ENCODE measurements around the gene ZNF592. TPM values are rescaled to one million over a fixed set of nuclear protein-coding genes. Genes with fewer than 3 reads are reported as not detected.

The ZNF592 gene
- total RNA-seq, 1 donor from 2014 or later, result 16.8 TPM

GRCh38 chr15:84811151-84811550 lies 62.8 kb downstream of the ZNF592 start:
- no peak for DNase-seq (ENCODE audit: low read depth)

GRCh38 chr15:84811828-84812227 lies 63.4 kb downstream of the ZNF592 start:
- DNase-seq (ENCODE audit: low read depth), result no peak

GRCh38 chr15:84812842-84813241 lies 64.5 kb downstream of the ZNF592 start:
- peak; percentile 89 for DNase-seq (ENCODE audit: low read depth)

GRCh38 chr15:84813435-84813834 lies 65.0 kb downstream of the ZNF592 start:
- DNase-seq (ENCODE audit: low read depth), result no peak

- peak; percentile 49 for DNase-seq (ENCODE audit: low read depth)
Measured at GRCh38 chr15:84813931-84814330, 65.5 kb downstream of the ZNF592 start.

- DNase-seq (ENCODE audit: low read depth), result no peak
Measured at GRCh38 chr15:84814916-84815315, 66.5 kb downstream of the ZNF592 start.

- no peak for DNase-seq (ENCODE audit: low read depth)
Measured at GRCh38 chr15:84816694-84817465, 68.5 kb downstream of the ZNF592 start, which contains the start of gene ALPK3. TSS of gene ALPK3 (plus strand) at chr15:84817356. CDS start at chr15:84817453, 97 bp downstream.

- DNase-seq (ENCODE audit: low read depth), result no peak
Measured at GRCh38 chr15:84817466-84818081, 69.2 kb downstream of the ZNF592 start.

GRCh38 chr15:84818261-84819131 lies 70.1 kb downstream of the ZNF592 start:
- DNase-seq (ENCODE audit: low read depth), result peak; percentile 65

- DNase-seq (ENCODE audit: low read depth), result no peak
Measured at GRCh38 chr15:84819291-84819768, 70.9 kb downstream of the ZNF592 start.

GRCh38 chr15:84819791-84820190 lies 71.4 kb downstream of the ZNF592 start:
- DNase-seq (ENCODE audit: low read depth), result no peak

GRCh38 chr15:84821501-84822021 lies 73.2 kb downstream of the ZNF592 start:
- no peak for DNase-seq (ENCODE audit: low read depth)

- DNase-seq (ENCODE audit: low read depth), result peak; percentile 63
Measured at GRCh38 chr15:84822653-84823281, 74.4 kb downstream of the ZNF592 start.

- no peak for DNase-seq (ENCODE audit: low read depth)
Measured at GRCh38 chr15:84823282-84823878, 75.0 kb downstream of the ZNF592 start.

- DNase-seq (ENCODE audit: low read depth), result no peak
Measured at GRCh38 chr15:84824260-84825007, 76.0 kb downstream of the ZNF592 start.

- no peak for DNase-seq (ENCODE audit: low read depth)
Measured at GRCh38 chr15:84826369-84826823, 78.0 kb downstream of the ZNF592 start.

GRCh38 chr15:84827246-84827645 lies 78.9 kb downstream of the ZNF592 start:
- DNase-seq (ENCODE audit: low read depth), result no peak

GRCh38 chr15:84828086-84828908 lies 79.9 kb downstream of the ZNF592 start:
- no peak for DNase-seq (ENCODE audit: low read depth)

- DNase-seq (ENCODE audit: low read depth), result no peak
Measured at GRCh38 chr15:84829428-84829827, 81.0 kb downstream of the ZNF592 start.
